GM13977 (cell line): ENCODE data around the gene TMEM258.

Experiments
- DNase-seq: peaks from one replicate; pipeline ENCODE4 v3.0.0; 2012; ENCODE audit warnings: low spot score
- CTCF ChIP-seq: IDR thresholded peaks from 2 replicates; pipeline ENCODE4 v1.5.1; 2012; ENCODE audit warnings: mild to moderate bottlenecking, control low read depth; ENCODE audit not compliant: insufficient read depth; ENCODE audit errors: extremely low read depth, missing control alignments
- in situ Hi-C: fragments of 300-500 bp; cut with MboI; formaldehyde crosslinking; loops from one replicate; pipeline ENCODE4 v1.12.0; 2022; ENCODE audit warnings: low sequenced_read_pairs, low pct_unique_long_range_greater_than_20kb, mixed read lengths, inconsistent platforms; ENCODE audit not compliant: unreplicated experiment

The TMEM258 gene

GRCh38 chr11:61761440-61762222 lies 30.8 kb downstream of the TMEM258 start:
- in situ Hi-C loops, result no loop called here
- TF ChIP-seq CTCF, result no peak
- DNase-seq, result no peak

GRCh38 chr11:61760946-61761345 lies 31.5 kb downstream of the TMEM258 start:
- no peak for TF ChIP-seq CTCF
- in situ Hi-C loops, result no loop called here
- no peak for DNase-seq

GRCh38 chr11:61757213-61757862 lies 35.1 kb downstream of the TMEM258 start:
- in situ Hi-C loops, result no loop called here
- TF ChIP-seq CTCF, result no peak
- no peak for DNase-seq

GRCh38 chr11:61756452-61757212 lies 35.8 kb downstream of the TMEM258 start:
- peak; percentile 87 for DNase-seq
- in situ Hi-C loops, result no loop called here

GRCh38 chr11:61756147-61756451 lies 36.3 kb downstream of the TMEM258 start:
- TF ChIP-seq CTCF, result no peak
- in situ Hi-C loops, result no loop called here
- no peak for DNase-seq

More at GRCh38 chr11:61756452-61757212, 35.8 kb downstream of the TMEM258 start:
- TF ChIP-seq CTCF, result no peak

GRCh38 chr11:61754534-61755482 lies 37.6 kb downstream of the TMEM258 start:
- in situ Hi-C loops, result no loop called here
- no peak for TF ChIP-seq CTCF
- no peak for DNase-seq
